ENCODE measurements around the gene NCL.
A peak's percentile ranks its signal among the peaks of the same experiment; 100 is the strongest.
"Not testable (repeated sequence)": the region's sequence is repeated elsewhere in the genome, so short reads cannot be mapped to it uniquely, and the experiment has no call there.

Gene NCL

DNA sequence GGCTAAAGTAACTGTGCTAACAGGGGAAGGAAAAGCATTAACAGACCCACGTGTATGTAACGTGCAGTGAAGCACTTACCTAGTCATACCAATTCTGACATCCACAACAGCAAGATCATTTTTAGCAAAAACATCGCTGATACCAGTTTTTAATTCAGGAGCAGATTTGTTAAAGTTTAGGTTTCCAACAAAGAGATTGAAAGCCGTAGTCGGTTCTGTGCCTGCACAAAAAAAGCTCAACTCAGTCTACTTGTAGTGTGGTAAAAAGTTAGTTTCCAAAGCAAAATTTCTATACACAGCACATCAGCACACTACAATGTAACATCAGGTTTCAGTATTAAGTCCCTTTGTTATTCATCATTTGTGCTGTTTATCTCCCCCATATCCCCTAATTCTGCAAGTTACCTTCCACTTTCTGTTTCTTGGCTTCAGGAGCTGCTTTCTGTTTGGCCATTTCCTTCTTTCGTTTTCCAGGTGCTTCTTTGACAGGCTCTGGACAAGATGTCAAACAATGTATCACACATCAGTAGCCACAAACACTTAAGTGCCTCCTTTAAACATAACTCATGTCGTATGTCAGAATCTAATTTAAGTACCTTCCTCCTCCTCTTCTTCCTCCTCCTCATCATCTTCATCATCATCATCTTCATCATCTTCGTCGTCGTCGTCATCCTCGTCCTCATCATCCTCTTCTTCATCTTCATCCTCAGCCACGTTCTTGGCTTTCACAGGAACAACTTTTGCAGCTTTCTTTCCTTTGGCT is 4.0 kb downstream of the NCL start:
- ATAC-seq (no peak), DNase-seq (ENCODE audit: low spot score in 2 of 2) (no peak)
- Mint-ChIP-seq H3K9me3 (no peaks in the 10 kb centered on the region), H3K27ac (peak overlapping the region; percentile 100), H3K36me3 (peaks cover 94% of the 10 kb centered on the region), H3K4me3 (peak overlapping the region; percentile 90), H3K4me1 (peaks cover 71% of the 10 kb centered on the region)

DNA sequence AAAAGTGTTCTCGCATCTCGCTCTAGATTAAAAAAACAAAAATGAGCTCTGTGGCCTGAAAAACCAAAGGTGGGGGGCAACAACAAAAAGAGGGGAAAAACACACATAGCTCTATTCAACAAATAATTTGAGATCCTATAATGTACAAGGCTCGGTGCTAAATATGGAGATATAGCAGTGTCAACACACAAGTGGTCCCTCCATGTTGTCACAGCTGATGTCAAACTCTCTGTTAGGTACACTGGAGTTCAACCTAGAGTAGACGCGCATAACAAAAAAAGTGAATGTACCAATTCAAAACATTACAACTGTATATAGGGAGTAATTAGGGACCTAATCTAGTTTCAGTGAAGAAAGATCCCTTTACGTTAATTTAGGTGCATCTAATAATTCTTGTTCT is 5.9 kb downstream of the NCL start:
- Mint-ChIP-seq H3K4me1 (peaks cover 64% of the 10 kb centered on the region), H3K27ac (peak overlapping the region; percentile 93), H3K4me3 (no peak overlapping the region)

DNA sequence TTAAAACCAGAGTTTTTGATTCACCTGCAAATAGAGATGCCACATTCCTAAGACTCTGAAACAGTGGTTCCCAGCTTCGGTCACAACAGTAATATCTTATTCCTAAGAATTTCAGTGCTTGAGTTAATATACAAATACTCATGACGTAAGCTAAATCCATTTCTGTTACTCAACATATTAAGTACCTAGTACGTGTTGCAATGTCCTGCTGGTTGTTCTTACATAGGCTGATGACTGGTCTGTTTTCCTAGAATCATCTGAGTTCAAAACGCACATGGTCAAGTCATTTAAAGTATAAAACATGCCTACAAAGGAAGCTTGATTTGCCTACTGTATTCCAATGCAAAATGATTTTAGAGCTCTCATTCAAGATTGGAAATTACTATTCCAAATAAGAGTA is 7.2 kb downstream of the NCL start:
- Mint-ChIP-seq H3K9me3 (no peaks in the 10 kb centered on the region), H3K27ac (peak overlapping the region; percentile 93), H3K4me1 (peaks cover 58% of the 10 kb centered on the region), H3K36me3 (peaks cover 100% of the 10 kb centered on the region), H3K4me3 (no peak overlapping the region)
- ATAC-seq (no peak), DNase-seq (ENCODE audit: low spot score in 2 of 2) (no peak)

More for the DNA sequence above, 5.9 kb downstream of the NCL start:
- DNase-seq (ENCODE audit: low spot score in 2 of 2) (no peak), ATAC-seq (no peak)
- Mint-ChIP-seq H3K36me3 (peaks cover 100% of the 10 kb centered on the region), H3K9me3 (no peaks in the 10 kb centered on the region)

DNA sequence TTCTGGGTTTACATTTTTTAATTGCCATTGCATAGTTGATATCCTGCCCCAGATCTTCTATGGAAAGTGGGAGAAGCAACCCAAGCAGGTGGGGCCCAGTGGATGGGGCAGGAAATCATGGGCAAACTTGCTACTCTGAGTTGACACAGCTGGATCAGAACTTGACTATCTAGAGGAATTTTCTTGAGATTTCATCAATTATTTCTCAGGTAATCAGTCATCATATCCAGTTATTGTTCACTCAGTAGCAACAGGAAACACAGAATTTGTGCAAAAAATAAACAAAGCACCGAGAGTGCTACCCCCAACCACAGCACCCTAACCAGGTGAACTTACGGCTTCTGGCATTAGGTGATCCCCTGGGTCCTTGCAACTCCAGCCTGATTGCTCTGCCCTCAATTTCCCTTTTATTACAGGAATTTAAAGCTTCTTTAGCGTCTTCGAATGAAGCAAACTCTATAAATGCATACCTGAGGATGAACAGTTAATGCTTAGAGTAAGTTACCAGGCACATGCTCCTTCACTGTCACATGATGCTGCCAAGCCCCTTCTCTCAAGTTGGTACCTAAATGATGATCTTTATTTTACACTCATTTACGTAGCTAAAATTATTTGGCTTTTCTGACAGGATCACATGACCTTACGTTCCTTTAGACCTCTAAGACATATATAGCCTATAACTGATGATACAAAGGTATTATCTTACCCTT is 7.8 kb downstream of the NCL start:
- H3K27ac Mint-ChIP-seq = peak overlapping the region; percentile 93
- H3K4me1 Mint-ChIP-seq = peaks cover 51% of the 10 kb centered on the region
- H3K36me3 Mint-ChIP-seq = peaks cover 100% of the 10 kb centered on the region
- H3K9me3 Mint-ChIP-seq = no peaks in the 10 kb centered on the region
- ATAC-seq (no peak), DNase-seq (ENCODE audit: low spot score in 2 of 2) (no peak)
- no peak overlapping the region for H3K4me3 Mint-ChIP-seq

DNA sequence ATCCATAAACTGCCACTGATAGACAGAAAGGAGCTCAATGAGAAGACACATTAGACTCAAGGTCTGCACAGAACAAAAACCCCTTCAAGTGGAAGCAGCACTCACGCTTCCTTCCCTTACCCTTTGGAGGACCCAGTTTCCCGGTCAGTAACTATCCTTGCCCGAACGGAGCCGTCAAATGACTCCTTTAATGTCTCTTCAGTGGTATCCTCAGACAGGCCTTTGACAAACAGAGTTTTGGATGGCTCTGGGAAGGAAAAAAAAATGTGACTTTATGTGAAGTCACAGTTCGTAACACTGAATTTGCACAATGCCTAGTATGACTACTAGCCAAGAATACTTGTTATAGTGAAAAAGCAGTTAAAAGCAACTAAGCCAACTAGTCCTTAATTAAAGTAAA is 8.4 kb downstream of the NCL start:
- peak overlapping the region; percentile 93 for H3K27ac Mint-ChIP-seq
- no peak overlapping the region for H3K4me3 Mint-ChIP-seq

DNA sequence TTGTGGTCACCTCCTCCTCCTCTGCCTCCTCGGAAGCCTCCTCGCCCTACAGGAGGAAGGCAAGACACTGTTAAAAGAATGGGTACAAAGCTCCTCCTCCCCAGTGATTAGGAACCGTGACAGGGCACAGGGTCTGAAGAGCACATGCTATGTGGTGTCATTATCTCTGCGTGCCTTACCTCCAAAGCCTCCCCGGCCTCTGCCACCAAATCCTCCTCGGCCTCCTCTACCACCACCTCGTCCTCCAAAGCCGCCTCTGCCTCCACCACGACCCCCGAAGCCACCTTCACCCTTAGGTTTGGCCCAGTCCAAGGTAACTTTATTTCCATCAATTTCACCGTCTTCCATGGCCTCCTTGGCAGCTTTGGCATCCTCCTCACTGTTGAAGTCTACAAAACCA is 9.1 kb downstream of the NCL start:
- DNase-seq (ENCODE audit: low spot score in 2 of 2) (no peak), ATAC-seq (peak; percentile 4)
- Mint-ChIP-seq H3K4me3 (no peak overlapping the region), H3K36me3 (peaks cover 100% of the 10 kb centered on the region), H3K4me1 (peaks cover 41% of the 10 kb centered on the region), H3K9me3 (no peaks in the 10 kb centered on the region), H3K27ac (peak overlapping the region; percentile 93)

More for the DNA sequence above, 8.4 kb downstream of the NCL start:
- no peak for DNase-seq (ENCODE audit: low spot score in 2 of 2)
- no peak for ATAC-seq
- H3K9me3 Mint-ChIP-seq = no peaks in the 10 kb centered on the region
- H3K4me1 Mint-ChIP-seq = peaks cover 47% of the 10 kb centered on the region
- H3K36me3 Mint-ChIP-seq = peaks cover 100% of the 10 kb centered on the region

DNA sequence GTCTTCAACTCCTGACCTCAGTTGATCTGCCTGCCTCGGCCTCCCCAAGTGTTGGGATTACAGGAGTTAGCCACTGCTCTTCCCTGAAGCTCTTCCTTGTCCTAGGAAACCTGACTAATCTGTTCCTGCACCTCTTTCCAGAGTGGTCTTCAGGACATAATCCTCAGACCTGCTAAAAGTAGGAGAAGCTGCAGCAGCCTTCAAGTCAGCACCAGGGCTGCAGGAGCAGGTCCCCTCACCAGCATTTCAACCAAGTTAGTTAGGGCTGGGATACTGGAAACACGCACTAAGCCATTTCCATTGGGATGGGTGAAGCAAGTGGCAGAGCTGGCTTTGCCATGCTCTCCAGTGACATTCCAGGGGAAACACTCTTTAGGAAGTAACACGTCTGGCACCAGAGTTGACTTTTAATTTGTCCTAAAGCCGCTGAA is 9.9 kb downstream of the NCL start:
- Mint-ChIP-seq H3K9me3 (no peaks in the 10 kb centered on the region), H3K4me3 (no peak overlapping the region), H3K4me1 (peaks cover 33% of the 10 kb centered on the region), H3K27ac (peak overlapping the region; percentile 93), H3K36me3 (peaks cover 95% of the 10 kb centered on the region)
- no peak for ATAC-seq
- no peak for DNase-seq (ENCODE audit: low spot score in 2 of 2)

DNA sequence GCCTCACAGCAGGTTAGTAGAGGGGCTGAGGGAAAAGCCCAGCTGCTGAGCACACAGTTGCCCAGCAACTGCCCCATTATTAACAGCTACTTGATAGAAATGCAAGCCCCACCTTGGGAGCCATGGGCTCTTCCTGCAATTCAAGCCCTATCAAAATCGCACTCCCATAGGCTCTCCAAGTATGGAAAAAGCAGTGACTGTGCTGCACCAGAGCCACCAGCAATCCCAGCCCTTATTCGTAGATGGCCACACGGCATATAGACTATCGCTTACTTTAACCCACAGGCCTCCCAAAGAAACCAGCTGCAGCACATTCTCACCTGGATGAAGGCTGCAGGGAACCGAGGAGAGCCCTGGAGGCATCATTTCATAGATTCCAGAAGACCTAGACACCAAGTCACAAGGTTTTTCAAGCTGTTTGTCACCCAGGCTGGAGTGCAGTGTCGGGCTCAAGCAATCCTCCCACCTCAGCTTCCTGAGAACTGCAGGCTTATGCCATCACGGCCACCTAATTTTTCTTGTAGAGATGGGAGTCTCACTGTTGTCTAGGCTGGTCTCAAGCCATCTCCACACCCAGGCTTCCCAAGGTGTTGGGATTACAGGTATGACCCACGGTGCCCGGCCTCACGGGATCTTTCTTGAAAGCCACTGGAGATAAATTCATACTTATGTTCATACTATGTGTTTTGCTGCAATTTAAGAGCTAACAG is 11.3 kb downstream of the NCL start:
- Mint-ChIP-seq H3K36me3 (peaks cover 81% of the 10 kb centered on the region), H3K9me3 (no peaks in the 10 kb centered on the region), H3K27ac (peak overlapping the region; percentile 93), H3K4me1 (peaks cover 22% of the 10 kb centered on the region), H3K4me3 (no peak overlapping the region)
- peak; percentile 14 for ATAC-seq
- DNase-seq (ENCODE audit: low spot score in 2 of 2) = no peak

DNA sequence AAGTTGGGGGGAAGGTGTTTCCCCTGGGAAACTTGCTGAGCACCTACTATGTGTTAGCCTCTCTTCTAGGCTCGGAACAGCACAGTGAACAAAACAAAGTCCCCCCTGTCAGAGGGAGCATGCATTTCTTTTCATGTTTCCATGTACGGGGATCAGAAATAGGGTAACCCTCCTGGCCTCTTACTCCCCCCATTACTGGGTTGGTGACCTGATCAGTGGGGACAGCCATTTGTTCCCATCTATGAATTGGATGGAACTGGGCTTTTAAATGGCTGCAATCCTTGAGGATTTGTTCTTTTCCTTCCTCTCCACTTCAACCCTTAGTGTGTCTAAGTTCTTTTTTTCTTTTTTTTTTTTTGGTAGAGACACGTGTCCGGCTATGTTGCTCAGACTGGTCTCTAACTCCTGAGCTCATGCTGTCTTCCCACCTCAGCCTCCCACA is 13.7 kb downstream of the NCL start:
- H3K36me3 Mint-ChIP-seq = peaks cover 57% of the 10 kb centered on the region
- no peaks in the 10 kb centered on the region for H3K9me3 Mint-ChIP-seq
- ATAC-seq = no peak
- no peak overlapping the region for H3K4me3 Mint-ChIP-seq
- peak overlapping the region; percentile 43 for H3K27ac Mint-ChIP-seq
- DNase-seq (ENCODE audit: low spot score in 2 of 2) = no peak
- peaks cover 13% of the 10 kb centered on the region for H3K4me1 Mint-ChIP-seq

DNA sequence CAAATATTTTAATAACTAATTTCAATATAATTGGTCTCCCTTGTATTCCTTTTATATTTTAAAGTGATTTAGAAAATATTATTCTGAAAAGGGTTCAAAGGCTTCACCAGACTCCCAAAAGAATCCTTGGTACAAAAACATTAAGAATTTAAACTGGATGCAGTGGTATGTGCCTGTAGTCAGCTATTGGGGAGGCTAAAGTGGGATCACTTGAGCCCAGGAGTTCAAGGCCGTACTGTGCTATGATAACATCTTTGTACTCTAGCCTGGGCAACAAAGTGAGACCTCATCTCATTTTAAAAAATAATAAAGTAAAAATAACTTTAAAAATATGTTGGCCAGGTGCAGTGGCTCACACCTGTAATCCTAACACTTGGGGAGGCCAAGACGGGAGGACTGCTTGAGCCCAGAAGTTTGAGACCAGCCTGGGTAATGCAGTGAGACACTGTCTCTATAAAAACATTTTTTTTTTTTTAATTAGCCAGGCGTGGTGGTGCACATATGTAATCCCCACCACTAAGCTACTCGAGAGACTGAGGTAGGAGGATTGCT is 14.7 kb downstream of the NCL start:
- no peak for DNase-seq (ENCODE audit: low spot score in 2 of 2)
- no peak for ATAC-seq
- Mint-ChIP-seq H3K9me3 (no peaks in the 10 kb centered on the region), H3K36me3 (peaks cover 47% of the 10 kb centered on the region), H3K27ac (no peak overlapping the region), H3K4me1 (peaks cover 6% of the 10 kb centered on the region), H3K4me3 (no peak overlapping the region)

DNA sequence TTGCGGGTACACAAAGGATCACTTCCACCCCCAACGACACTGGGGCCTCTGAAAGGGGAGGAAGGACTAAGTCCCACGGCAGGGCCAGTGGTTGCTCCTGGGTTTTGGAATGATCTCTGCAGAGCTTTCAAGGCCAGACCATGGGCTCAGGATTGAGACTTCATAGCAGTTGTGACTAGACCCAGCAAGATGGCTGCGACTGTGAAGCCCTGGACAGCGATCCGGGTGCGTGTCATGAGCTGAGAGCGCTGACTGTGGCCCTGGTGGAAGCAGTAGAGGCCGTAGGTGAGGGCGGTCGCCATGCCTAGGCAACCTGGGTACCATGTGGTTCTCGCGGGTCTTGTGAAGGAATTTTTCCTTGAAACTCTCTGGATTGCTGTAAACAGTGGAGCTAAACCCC is 27.3 kb downstream of the NCL start:
- no peaks in the 10 kb centered on the region for H3K4me1 Mint-ChIP-seq
- H3K4me3 Mint-ChIP-seq = no peak overlapping the region
- no peaks in the 10 kb centered on the region for H3K36me3 Mint-ChIP-seq
- no peak overlapping the region for H3K27ac Mint-ChIP-seq
- DNase-seq (ENCODE audit: low spot score in 2 of 2) (no peak), ATAC-seq (no peak)
- peaks cover 1% of the 10 kb centered on the region for H3K9me3 Mint-ChIP-seq

DNA sequence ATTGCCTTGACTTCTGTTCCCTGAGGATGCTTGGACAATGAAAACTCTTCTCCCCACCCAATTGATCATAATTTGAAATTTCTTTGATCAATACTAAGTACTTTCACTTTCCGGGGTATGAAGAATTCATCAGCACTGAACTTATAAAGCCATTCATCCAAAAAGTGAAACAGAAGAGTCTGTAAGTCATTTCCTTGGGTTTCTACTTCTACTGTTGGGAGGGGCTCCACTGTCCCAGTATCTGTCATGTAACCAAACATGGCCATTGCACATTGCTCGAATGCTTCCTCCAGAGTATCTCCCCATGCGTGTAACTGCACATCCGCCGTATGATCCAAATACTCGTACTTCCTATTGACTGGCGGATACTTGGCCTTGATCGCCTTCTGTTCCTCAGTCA is 30.3 kb downstream of the NCL start:
- DNase-seq (ENCODE audit: low spot score in 2 of 2) = no peak
- H3K4me1 Mint-ChIP-seq = no peaks in the 10 kb centered on the region
- peak; percentile 51 for ATAC-seq
- H3K4me3 Mint-ChIP-seq = no peak overlapping the region
- H3K36me3 Mint-ChIP-seq = no peaks in the 10 kb centered on the region
- peaks cover 13% of the 10 kb centered on the region for H3K9me3 Mint-ChIP-seq
- H3K27ac Mint-ChIP-seq = no peak overlapping the region

DNA sequence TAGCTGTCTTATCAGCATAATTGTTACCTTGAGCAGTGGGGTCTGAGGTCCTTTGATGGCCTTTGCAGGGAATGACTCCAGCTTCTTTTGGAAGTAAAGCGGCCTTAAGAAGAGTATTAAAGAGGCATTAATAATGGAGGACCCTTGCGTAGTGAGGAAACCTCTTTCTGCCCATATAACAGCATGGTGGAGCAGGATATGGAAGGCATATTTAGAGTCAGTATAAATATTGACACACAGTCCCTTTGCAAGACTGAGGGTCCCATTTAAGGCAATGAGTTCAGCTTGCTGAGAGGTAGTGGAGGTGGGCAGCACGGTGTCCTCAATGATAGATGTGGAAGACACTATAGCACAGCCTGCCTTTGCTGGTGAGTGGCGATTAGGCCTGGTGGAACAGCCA is 32.7 kb downstream of the NCL start:
- no peak overlapping the region for H3K4me3 Mint-ChIP-seq
- no peaks in the 10 kb centered on the region for H3K36me3 Mint-ChIP-seq
- peaks cover 13% of the 10 kb centered on the region for H3K9me3 Mint-ChIP-seq
- DNase-seq (ENCODE audit: low spot score in 2 of 2) (no peak), ATAC-seq (no peak)
- H3K4me1 Mint-ChIP-seq = peaks cover 5% of the 10 kb centered on the region
- H3K27ac Mint-ChIP-seq = no peak overlapping the region

DNA sequence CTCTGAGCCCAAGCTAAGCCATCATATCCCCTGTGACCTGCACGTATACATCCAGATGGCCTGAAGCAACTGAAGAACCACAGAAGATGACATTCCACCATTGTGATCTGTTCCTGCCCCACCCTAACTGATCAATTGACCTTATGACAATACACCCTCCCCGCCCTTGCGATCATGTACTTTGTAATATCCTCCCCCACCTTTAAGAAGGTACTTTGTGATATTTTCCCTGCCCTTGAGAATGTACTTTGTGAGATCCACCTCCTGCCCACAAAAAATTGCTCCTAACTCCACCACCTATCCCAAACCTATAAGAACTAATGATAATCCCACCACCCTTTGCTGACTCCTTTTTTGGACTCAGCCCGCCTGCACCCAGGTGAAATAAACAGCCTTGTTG is 33.8 kb downstream of the NCL start:
- not testable (repeated sequence) for H3K27ac Mint-ChIP-seq; H3K36me3 Mint-ChIP-seq; ATAC-seq; DNase-seq (ENCODE audit: low spot score in 2 of 2); H3K4me3 Mint-ChIP-seq
- H3K9me3 Mint-ChIP-seq = peaks cover 13% of the 10 kb centered on the region
- peaks cover 16% of the 10 kb centered on the region for H3K4me1 Mint-ChIP-seq

DNA sequence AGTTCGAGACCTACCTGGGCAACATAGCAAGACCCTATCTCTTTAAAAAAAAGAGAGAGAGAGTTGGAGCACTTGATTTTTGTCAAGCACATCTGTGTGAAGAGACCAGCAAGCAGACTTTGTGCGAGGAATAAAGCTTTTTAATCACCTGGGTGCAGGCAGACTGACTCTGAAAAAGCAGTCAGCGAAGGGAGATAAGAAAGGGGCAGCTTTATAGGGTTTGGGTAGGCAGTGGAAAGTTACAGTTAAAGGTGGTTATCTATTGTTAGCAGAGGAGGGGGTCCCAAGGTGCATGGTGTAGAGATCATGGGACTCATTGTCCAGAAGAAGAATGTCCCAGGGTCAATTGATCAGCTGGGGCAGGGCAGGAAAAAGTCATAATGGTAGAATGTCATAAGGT is 34.4 kb downstream of the NCL start:
- Mint-ChIP-seq H3K9me3 (peaks cover 13% of the 10 kb centered on the region), H3K27ac (no peak overlapping the region), H3K36me3 (no peaks in the 10 kb centered on the region), H3K4me1 (peaks cover 20% of the 10 kb centered on the region), H3K4me3 (no peak overlapping the region)
- ATAC-seq (no peak), DNase-seq (ENCODE audit: low spot score in 2 of 2) (no peak)

Measured in stimulated activated effector memory CD8-positive, alpha-beta T cell treated with anti-CD3 and anti-CD28 coated beads, Interleukin-12 subunit alpha, Interleukin-12 subunit beta, amount 100 ng/mL, for 72 hours (primary cell).